Mesendoderm (in vitro differentiated cells): ENCODE data around the gene GLT6D1.

Experiments used
- DNase-seq: peaks from one replicate; pipeline ENCODE4 v3.0.0; 2013
- H2AK5ac ChIP-seq: 2 replicates; pipeline ENCODE4 v1.6.1; 2013; ENCODE audit warnings: low read length, inconsistent platforms
- H2BK120ac ChIP-seq: 2 replicates; pipeline ENCODE4 v1.6.1; 2013; ENCODE audit warnings: low read depth, mild to moderate bottlenecking, low read length, moderate library complexity, mixed read lengths
- H2BK15ac ChIP-seq: replicated peaks from 2 replicates; pipeline ENCODE4 v1.6.1; 2013; ENCODE audit warnings: low read depth, mild to moderate bottlenecking, moderate library complexity
- H2BK5ac ChIP-seq: 2 replicates; pipeline ENCODE4 v1.6.1; 2013; ENCODE audit warnings: low read length, inconsistent platforms
- H3K18ac ChIP-seq: 2 replicates; pipeline ENCODE4 v1.6.1; 2013; ENCODE audit warnings: mild to moderate bottlenecking, low read length, mixed read lengths
- H3K23ac ChIP-seq: one replicate; pipeline ENCODE4 v1.6.1; 2013; ENCODE audit warnings: low read length
- H3K27ac ChIP-seq: 2 replicates; pipeline ENCODE4 v1.5.1; 2013; ENCODE audit warnings: low read depth, mild to moderate bottlenecking, inconsistent platforms, low read length, moderate library complexity
- H3K27me3 ChIP-seq: 2 replicates; pipeline ENCODE4 v1.6.1; 2013; ENCODE audit warnings: low read length, control low read depth, mild to moderate bottlenecking, inconsistent platforms; ENCODE audit not compliant: insufficient read depth, poor library complexity
- H3K36me3 ChIP-seq: 2 replicates; pipeline ENCODE4 v1.6.1; 2013; ENCODE audit warnings: low read length, inconsistent platforms; ENCODE audit not compliant: control insufficient read depth, insufficient read depth
- H3K4ac ChIP-seq: one replicate; pipeline ENCODE4 v1.6.1; 2013; ENCODE audit warnings: low read depth, mild to moderate bottlenecking, low read length, moderate library complexity
- H3K4me1 ChIP-seq: 2 replicates; pipeline ENCODE4 v1.6.1; 2013; ENCODE audit warnings: low read depth, low read length, inconsistent platforms; ENCODE audit not compliant: control insufficient read depth
- H3K4me2 ChIP-seq: 2 replicates; pipeline ENCODE4 v1.6.1; 2013; ENCODE audit warnings: low read length
- H3K4me3 ChIP-seq: 2 replicates; pipeline ENCODE4 v1.5.1; 2013; ENCODE audit warnings: mild to moderate bottlenecking, low read length
- H3K56ac ChIP-seq: one replicate; pipeline ENCODE4 v1.6.1; 2013; ENCODE audit warnings: low read length
- H3K79me1 ChIP-seq: 2 replicates; pipeline ENCODE4 v1.6.1; 2013; ENCODE audit warnings: low read length, inconsistent platforms
- H3K79me2 ChIP-seq: 2 replicates; pipeline ENCODE4 v1.6.1; 2013; ENCODE audit warnings: mild to moderate bottlenecking, low read length; ENCODE audit not compliant: control insufficient read depth, insufficient read depth
- H3K9ac ChIP-seq: 2 replicates; pipeline ENCODE4 v1.6.1; 2013; ENCODE audit warnings: low read length, inconsistent platforms
- H4K5ac ChIP-seq: one replicate; pipeline ENCODE4 v1.6.1; 2013; ENCODE audit warnings: low read length
- H4K8ac ChIP-seq: one replicate; pipeline ENCODE4 v1.6.1; 2013; ENCODE audit warnings: low read depth, mild to moderate bottlenecking, control low read depth, low read length, moderate library complexity
- WGBS: extraction: QIAGEN DNeasy Blood & Tissue Kit; methylation state at CpG from one replicate; pipeline ENCODE4 v1.1.7; 2013; ENCODE audit warnings: low lambda C conversion rate, missing lambda C conversion rate; ENCODE audit not compliant: insufficient coverage; ENCODE audit errors: extremely low coverage; 5-methylcytosine and 5-hydroxymethylcytosine counted together

Gene GLT6D1

GRCh38 chr9:135584934-135585333 lies 54.4 kb downstream of the GLT6D1 start:
- Histone ChIP-seq H2BK5ac (no peak overlapping the region), H4K5ac (no peak overlapping the region), H3K4me2 (no peak overlapping the region), H3K4me1 (no peaks in the 10 kb centered on the region), H3K23ac (no peak overlapping the region), H3K27me3 (no peaks in the 10 kb centered on the region), H3K56ac (no peak overlapping the region), H3K27ac (no peak overlapping the region), H3K9ac (no peak overlapping the region), H2AK5ac (no peak overlapping the region), H3K4ac (no peak overlapping the region), H3K4me3 (no peak overlapping the region), H4K8ac (no peak overlapping the region), H3K18ac (no peak overlapping the region), H3K36me3 (no peaks in the 10 kb centered on the region), H3K79me1 (no peaks in the 10 kb centered on the region), H3K79me2 (no peaks in the 10 kb centered on the region), H2BK120ac (no peak overlapping the region), H2BK15ac (no peak overlapping the region)
- no CpG with 5 or more reads among the region's 16 CpGs for WGBS
- DNase-seq: no peak

DNA sequence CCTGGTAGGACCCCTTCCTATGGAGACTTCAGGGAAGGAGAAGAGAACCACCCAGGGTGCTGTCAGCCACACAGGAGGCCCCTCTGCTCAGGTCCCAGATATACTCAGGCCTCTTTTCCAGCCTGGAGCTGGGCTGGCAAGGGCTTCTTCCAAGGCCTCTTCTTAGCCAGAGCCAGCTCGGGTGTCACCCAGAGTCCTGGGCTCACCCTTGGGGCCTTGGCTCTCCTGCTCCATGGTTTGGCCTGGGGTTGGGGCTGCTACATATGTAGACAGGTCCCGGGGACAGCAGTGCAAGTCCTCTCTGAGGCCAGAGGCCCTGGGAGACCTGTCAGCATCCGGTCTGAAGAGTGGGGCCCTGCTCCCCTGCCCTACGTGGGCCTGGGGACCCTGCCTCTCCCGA lies 55.0 kb downstream of the GLT6D1 start:
- no peaks in the 10 kb centered on the region for H3K4me1 ChIP-seq
- no peak overlapping the region for H3K27ac ChIP-seq
- H3K79me2 ChIP-seq: no peaks in the 10 kb centered on the region
- H2BK120ac ChIP-seq: no peak overlapping the region
- no peak overlapping the region for H3K4ac ChIP-seq
- no peak overlapping the region for H3K23ac ChIP-seq
- no peak overlapping the region for H4K5ac ChIP-seq
- no peak overlapping the region for H2BK5ac ChIP-seq
- no peak overlapping the region for H3K4me3 ChIP-seq
- H3K18ac ChIP-seq: no peak overlapping the region
- no peaks in the 10 kb centered on the region for H3K27me3 ChIP-seq
- H3K9ac ChIP-seq: no peak overlapping the region
- H4K8ac ChIP-seq: no peak overlapping the region
- H2AK5ac ChIP-seq: no peak overlapping the region
- no peaks in the 10 kb centered on the region for H3K36me3 ChIP-seq
- no peak for DNase-seq
- no peaks in the 10 kb centered on the region for H3K79me1 ChIP-seq
- H3K56ac ChIP-seq: no peak overlapping the region
- H3K4me2 ChIP-seq: no peak overlapping the region
- no peak overlapping the region for H2BK15ac ChIP-seq
- no CpG with 5 or more reads among the region's 5 CpGs for WGBS

- Histone ChIP-seq H4K5ac (no peak overlapping the region), H3K27ac (no peak overlapping the region), H2BK120ac (no peak overlapping the region), H2BK15ac (no peak overlapping the region), H3K27me3 (no peaks in the 10 kb centered on the region), H3K23ac (no peak overlapping the region), H3K4ac (no peak overlapping the region), H3K56ac (no peak overlapping the region), H3K36me3 (no peaks in the 10 kb centered on the region), H3K4me3 (no peak overlapping the region), H2AK5ac (no peak overlapping the region), H3K79me1 (no peaks in the 10 kb centered on the region), H3K9ac (no peak overlapping the region), H3K4me1 (no peaks in the 10 kb centered on the region), H4K8ac (no peak overlapping the region), H3K18ac (no peak overlapping the region), H3K79me2 (no peaks in the 10 kb centered on the region), H3K4me2 (no peak overlapping the region), H2BK5ac (no peak overlapping the region)
- no peak for DNase-seq
- WGBS: no CpG with 5 or more reads among the region's 16 CpGs
These were observed 55.7 kb downstream of the GLT6D1 start for GRCh38 chr9:135583688-135584011.

DNA sequence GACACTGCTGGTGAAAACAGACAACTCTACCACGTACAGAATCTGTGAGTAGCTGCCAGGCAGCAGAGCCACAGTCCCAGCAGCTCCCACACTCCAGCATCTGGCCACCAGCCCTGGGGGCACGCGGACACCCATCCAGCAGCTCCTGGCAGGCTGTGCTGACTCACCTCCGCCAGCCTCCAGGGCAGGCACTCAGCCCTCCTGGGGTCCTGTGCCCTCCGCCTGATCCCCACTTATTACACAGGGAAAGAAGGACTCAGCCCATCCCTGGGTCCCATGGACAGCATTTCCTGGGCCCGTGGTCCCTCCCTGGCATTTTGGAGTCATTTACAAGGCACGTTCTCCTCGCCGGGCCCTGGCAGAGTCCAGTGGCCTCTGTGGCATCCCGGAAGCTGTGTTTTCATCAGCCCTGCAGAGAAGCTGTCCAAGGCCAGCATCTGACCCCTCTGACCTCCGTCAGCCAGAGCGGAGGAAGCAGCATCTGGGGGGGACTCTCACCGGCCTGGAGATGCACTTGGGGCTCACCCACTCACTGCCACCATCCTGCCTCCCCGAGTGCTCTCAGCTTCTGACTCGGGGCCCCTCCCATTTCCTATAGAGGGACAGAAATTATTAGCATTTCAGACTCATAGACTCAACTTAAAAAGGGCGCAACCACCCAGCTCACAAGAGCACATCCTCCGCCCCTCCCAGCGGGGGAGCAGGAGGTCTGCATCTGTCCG lies 56.2 kb downstream of the GLT6D1 start:
- no peak overlapping the region for H3K9ac ChIP-seq
- H4K5ac ChIP-seq: no peak overlapping the region
- no peak overlapping the region for H2BK120ac ChIP-seq
- H3K23ac ChIP-seq: no peak overlapping the region
- H3K18ac ChIP-seq: no peak overlapping the region
- no peak overlapping the region for H2AK5ac ChIP-seq
- H3K79me2 ChIP-seq: no peaks in the 10 kb centered on the region
- H3K27me3 ChIP-seq: no peaks in the 10 kb centered on the region
- no peak overlapping the region for H3K56ac ChIP-seq
- H3K27ac ChIP-seq: no peak overlapping the region
- no peak for DNase-seq
- no peak overlapping the region for H2BK5ac ChIP-seq
- no peak overlapping the region for H2BK15ac ChIP-seq
- H3K4me3 ChIP-seq: no peak overlapping the region
- no peaks in the 10 kb centered on the region for H3K79me1 ChIP-seq
- H4K8ac ChIP-seq: no peak overlapping the region
- no peaks in the 10 kb centered on the region for H3K36me3 ChIP-seq
- no peak overlapping the region for H3K4me2 ChIP-seq
- WGBS: no CpG with 5 or more reads among the region's 19 CpGs
- no peaks in the 10 kb centered on the region for H3K4me1 ChIP-seq
- no peak overlapping the region for H3K4ac ChIP-seq

DNA sequence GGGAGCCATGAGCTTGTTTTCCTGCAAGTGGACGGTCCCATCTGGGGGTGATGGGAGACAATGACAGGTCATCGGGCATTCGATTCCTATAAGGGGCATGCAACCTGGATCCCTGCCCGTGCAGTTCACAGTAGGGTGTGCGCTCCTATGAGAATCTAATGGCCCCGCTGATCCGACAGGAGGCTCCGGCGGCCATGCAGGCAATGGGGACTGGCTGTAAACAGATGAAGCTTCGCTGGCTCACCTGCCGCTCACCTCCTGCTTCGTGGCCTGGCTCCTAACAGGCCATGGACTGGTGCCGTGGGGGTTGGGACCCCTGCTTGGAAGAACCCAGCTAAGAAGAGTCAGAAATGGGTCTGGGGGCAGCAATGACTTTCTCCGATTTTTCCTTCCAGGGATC lies 56.8 kb downstream of the GLT6D1 start:
- H2BK15ac ChIP-seq: no peak overlapping the region
- H3K4me2 ChIP-seq: no peak overlapping the region
- H3K9ac ChIP-seq: no peak overlapping the region
- no peaks in the 10 kb centered on the region for H3K27me3 ChIP-seq
- no peak overlapping the region for H2BK5ac ChIP-seq
- H2AK5ac ChIP-seq: no peak overlapping the region
- WGBS: no CpG with 5 or more reads among the region's 14 CpGs
- no peaks in the 10 kb centered on the region for H3K79me1 ChIP-seq
- no peaks in the 10 kb centered on the region for H3K79me2 ChIP-seq
- H4K5ac ChIP-seq: no peak overlapping the region
- no peak overlapping the region for H3K27ac ChIP-seq
- no peak overlapping the region for H3K56ac ChIP-seq
- no peaks in the 10 kb centered on the region for H3K4me1 ChIP-seq
- DNase-seq: no peak
- no peak overlapping the region for H3K23ac ChIP-seq
- H3K18ac ChIP-seq: no peak overlapping the region
- no peak overlapping the region for H3K4ac ChIP-seq
- H3K4me3 ChIP-seq: no peak overlapping the region
- H4K8ac ChIP-seq: no peak overlapping the region
- no peaks in the 10 kb centered on the region for H3K36me3 ChIP-seq
- no peak overlapping the region for H2BK120ac ChIP-seq
